NCI-H82 treated with DMSO at 0.1 percent for 48 hours (cell line): ENCODE data around the gene ATP6V0A4.

Experiments
- DNase-seq: peaks from one replicate; lab custom pipeline; 2025; ENCODE audit not compliant: unreplicated experiment; lab: John Stamatoyannopoulos, UW

Gene ATP6V0A4

DNA sequence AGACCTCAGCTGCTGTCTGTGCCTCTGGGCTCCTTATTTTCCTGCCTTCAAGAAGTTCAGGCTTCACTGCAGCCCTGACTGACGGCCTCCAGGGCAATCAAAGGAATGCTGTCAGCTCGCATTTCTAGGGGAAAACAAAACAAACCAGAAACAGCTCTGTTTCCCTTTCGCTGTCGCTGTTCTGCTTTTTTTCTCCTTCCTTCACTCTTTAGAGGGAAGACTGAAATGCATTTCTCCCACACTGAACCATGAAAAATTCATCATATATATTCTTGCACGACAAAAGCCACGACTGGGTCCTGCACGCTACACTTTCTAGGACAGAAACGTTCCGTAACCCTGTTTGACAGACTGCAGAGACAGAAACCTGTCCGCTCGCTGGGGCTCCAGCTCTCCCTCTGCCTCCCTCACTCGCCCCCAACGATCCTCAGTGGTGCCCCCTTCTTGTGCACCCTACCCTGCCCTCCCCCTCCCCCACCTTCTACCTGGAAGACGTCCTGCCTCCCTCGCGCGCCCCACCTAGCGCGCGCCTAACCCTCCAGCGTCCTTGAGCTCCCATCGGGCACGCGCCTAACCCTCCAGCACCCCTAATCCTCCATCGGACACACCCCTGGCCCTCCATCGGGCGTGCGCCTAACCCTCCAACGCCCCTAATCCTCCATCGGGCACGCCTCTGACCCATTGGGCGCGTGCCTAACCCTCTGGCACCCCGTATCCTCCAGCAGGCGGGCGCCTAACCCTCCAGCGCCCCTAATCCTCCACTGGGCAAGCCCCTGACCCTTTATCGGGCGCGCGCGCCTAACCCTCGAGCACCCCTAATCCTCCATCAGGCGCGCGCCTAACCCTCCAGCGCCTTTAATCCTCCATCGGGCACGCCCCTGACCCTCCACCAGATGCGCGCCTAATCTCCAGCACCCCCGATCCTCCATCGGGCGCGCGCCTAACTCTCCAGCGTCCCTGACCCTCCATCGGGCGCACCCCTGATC, 134.0 kb downstream of the ATP6V0A4 start:
- no peak for DNase-seq

DNA sequence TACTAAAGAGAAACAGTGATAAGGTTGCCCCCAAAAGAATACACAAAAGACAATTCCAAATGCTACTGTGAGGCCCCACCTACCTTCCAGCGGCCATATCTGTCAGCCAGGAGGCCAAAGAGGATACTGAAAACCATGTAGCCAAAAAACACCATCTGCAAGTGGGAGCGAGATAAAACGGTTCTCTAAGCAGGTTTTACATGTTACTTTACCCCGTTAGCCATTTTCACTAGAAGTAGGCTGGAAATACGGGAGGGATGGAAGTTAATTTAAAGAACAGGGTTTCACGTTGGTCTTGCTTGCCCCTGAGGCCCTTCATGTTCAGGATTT, 135.0 kb downstream of the ATP6V0A4 start:
- no peak for DNase-seq

DNA sequence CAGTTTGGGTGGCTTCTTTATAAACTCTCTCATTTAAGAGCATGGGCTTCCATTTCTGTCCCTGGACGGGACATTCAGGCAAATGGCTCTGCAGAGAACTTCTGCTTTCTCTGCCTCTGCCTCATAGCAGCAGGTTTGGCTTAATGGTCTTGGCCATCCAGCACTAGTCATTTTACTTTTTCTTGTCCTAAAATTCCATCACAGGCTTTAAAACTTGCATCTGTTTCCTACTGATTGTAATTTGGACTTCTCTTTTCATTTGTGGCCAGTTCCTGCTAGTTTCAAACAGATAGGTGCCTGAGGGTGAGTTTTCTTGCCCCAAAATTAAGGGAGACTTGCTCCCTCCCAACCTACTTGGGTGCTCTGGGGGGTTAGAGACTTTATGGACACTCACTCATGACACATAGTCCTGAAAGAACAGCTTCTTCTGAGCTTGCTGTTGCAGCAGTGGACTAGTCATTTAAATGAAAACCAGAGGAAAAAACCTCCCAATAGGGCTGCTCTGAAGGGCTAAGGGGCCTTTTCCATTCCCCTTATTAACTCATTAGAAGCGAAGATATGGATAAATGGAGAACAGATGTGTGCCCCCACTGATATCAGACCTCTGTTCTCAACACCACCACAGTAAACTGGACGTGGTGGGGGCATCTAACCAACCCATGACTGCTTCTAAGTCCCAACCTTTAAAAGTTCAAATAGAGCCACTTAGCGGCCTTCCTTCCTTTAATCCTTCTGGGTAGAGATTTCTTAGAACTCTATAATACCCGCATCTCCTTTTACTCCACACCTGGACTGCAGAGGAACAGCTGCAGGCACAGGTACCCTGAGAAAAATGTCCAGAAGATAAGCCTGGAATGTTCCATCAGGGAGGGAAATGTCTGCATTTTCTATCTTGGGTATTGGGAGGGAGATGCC, 135.7 kb downstream of the ATP6V0A4 start:
- DNase-seq: no peak

DNA sequence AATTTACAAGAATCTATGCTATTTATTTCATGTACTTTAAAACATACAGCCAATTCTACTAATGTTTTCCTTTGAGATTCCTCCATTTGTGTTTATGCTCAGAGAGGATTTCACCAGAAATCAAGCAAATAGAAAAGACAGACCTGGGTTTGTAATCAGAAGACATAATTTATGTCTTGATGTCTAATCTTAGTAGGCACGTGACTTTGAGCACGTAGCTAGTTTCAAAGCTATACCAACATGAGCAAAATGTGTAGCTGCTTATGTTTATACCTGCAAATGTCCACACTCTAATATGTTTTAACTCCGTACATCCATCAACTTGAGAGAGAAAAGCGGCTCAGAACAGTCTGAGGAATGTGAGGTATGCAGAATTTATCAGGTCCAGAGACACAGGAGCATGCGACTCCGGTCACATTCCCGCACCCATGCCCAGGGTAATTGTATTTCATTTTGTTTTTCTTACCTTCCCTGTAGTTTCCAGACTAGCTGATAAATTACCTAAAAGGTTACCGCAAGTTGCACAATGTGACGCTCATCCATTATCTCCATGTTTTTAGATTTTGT, 136.8 kb downstream of the ATP6V0A4 start:
- DNase-seq: no peak

DNA sequence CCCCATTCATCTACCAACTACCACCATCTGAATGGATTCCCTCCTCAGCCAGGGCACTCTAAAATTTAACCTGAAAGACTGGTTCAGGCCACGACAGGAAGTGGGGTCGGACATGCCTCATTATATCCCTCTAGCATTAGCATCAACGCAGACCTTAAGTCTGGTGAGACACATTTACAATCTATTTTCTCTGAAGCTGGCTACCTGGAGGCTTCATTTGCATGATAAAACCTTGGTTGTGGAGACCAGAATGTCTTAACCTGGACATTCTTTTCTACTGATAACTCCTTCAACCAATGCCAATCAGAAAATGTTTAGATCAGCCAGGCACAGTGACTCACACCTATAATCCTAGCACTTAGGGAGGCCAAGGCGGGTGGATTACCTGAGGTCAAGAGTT, 139.1 kb downstream of the ATP6V0A4 start:
- no peak for DNase-seq

DNA sequence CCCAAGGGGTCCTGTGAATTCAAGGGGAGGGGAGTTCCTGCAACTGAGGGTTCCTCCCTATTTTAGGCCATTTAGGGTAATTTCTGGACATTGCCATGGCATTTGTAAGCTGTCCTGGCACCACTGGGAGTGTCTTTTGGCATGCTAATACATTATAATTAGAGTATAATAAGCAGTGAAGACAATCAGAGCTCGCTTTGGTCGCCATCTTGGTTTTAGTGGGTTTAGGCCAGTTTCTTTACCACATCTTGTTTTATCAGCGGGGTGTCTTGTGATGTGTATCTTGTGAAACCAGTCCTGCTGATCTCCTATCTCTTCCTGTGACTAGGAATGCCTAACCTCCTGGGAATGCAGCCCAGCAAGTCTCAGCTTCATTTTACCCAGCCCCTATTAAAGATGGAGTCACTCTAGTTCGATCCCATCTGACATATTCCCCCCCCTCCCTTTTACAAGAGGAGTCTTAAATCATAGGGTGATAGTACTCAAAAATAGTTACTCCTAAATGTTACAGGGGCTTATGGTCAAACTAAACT, 140.1 kb downstream of the ATP6V0A4 start:
- DNase-seq: no peak

DNA sequence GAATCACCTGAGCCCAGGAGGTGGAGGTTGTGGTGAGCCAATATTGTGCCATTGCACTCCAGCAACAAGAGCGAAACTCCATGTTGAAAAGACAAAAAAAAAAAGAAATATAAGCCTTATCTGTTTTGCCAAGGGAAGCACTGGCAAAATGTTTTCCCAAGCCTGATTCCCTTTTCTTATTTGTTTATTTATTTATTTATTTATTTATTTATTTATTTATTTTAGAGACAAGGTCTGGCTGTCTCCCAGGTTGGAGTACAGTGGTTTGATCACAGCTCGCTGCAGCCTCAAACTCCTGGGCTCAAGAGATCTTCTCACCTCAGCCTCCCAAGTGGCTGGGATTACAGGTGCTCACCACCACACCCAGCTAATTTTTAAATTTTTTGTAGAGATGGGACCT, 141.0 kb downstream of the ATP6V0A4 start:
- no peak for DNase-seq
